ENCODE data around the gene TBX15.

- TF ChIP-seq, protein P1, sequence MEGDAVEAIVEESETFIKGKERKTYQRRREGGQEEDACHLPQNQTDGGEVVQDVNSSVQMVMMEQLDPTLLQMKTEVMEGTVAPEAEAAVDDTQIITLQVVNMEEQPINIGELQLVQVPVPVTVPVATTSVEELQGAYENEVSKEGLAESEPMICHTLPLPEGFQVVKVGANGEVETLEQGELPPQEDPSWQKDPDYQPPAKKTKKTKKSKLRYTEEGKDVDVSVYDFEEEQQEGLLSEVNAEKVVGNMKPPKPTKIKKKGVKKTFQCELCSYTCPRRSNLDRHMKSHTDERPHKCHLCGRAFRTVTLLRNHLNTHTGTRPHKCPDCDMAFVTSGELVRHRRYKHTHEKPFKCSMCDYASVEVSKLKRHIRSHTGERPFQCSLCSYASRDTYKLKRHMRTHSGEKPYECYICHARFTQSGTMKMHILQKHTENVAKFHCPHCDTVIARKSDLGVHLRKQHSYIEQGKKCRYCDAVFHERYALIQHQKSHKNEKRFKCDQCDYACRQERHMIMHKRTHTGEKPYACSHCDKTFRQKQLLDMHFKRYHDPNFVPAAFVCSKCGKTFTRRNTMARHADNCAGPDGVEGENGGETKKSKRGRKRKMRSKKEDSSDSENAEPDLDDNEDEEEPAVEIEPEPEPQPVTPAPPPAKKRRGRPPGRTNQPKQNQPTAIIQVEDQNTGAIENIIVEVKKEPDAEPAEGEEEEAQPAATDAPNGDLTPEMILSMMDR (IDR thresholded peaks at IDR 0.05) = no peak
- TF ChIP-seq EP300 (IDR thresholded peaks at IDR 0.05) (no peak), POLR2A (IDR thresholded peaks at IDR 0.05) (no peak), POLR2AphosphoS5 (IDR thresholded peaks at IDR 0.05) (no peak)
Measured at GRCh38 chr1:118905196-118905595, 82.9 kb downstream of the TBX15 start.

Data from gastroesophageal sphincter (tissue), 3 donors.